ENCODE measurements around the gene TRIM44.

Gene TRIM44

DNA sequence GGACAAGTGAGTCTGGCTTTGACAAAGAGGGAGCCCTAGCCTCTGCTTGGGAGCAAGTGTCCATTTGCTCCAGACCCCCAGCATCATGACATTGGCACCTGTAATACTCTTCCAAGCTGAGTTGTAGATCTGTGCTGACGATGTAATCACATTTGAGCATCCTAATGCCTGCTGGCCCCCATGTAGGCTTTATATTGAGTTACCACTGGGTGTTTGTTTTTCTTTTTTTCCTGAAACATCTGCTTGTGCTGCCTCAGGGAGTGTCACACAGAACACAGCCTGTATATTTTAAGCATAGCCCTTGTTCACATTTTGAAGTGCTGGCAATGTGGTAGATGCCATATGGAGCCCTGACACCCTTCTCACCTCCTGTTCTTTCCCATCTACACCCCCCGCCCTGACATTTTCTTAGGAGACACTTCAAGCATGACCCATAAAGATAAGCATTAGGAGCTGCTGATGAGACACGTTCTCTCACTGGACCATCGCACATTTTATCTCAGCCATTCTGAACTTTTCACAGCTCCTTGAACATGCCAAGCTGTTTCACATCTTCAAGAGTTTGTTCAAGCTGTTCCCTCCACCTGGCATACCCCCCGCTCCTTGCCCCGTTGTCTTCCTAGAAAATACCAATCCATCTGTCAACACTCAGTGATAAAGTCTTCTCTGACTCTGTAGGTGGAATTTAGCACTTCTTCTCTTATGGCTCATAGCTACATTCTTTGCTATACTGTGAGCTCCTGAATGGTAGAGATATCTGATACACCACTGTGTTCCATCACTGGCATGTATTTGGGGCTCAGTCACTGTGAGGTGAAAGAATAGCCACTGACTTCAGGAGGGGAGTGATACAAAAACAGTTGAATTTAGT lies 128.7 kb downstream of the TRIM44 start:
- TF ChIP-seq, protein P1, sequence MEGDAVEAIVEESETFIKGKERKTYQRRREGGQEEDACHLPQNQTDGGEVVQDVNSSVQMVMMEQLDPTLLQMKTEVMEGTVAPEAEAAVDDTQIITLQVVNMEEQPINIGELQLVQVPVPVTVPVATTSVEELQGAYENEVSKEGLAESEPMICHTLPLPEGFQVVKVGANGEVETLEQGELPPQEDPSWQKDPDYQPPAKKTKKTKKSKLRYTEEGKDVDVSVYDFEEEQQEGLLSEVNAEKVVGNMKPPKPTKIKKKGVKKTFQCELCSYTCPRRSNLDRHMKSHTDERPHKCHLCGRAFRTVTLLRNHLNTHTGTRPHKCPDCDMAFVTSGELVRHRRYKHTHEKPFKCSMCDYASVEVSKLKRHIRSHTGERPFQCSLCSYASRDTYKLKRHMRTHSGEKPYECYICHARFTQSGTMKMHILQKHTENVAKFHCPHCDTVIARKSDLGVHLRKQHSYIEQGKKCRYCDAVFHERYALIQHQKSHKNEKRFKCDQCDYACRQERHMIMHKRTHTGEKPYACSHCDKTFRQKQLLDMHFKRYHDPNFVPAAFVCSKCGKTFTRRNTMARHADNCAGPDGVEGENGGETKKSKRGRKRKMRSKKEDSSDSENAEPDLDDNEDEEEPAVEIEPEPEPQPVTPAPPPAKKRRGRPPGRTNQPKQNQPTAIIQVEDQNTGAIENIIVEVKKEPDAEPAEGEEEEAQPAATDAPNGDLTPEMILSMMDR (IDR thresholded peaks at IDR 0.05; ENCODE audit: low read depth, low read length) = no peak
- DNase-seq (ENCODE audit: low read depth, low spot score) = no peak
- in situ Hi-C loops (cut with HindIII; ENCODE audit: low sequenced_read_pairs) = no loop called here
- no peak overlapping the region for H3K4me3 ChIP-seq (ENCODE audit: low read depth, low read length)

DNA sequence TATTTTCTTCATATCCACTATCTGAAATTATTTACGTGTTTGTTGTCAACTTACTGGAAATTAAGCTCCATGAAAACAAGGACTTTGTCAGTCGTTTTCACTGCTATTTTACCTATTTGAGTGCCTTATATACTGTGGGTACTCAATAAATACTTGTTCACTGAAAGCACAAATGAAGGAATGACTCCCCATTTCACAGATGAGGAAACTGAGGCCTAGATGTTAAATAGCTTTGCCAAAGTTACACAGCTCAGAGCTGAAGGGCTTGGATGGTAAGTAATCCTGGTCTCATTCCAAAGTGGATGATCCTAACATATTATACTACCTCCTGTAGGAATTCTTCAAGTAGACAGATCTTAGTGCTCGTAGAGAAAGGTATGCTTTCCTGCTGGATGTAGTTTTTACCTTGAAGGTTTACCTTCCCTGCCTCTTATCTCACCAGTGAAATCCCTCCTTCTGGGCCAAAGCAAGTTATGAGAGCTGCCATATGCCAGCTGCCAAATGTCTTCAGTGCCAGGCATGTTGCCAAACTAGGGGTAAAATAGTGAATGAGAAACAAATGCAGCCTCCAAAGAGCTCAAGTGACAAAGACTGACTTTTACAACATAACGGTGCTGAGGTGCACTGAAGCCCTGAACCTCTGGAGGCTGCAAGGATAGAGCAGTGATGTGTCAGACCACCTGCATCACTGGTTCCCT lies 129.7 kb downstream of the TRIM44 start:
- TF ChIP-seq, protein P1 (IDR thresholded peaks at IDR 0.05; ENCODE audit: low read depth, low read length) = no peak
- no peak overlapping the region for H3K4me3 ChIP-seq (ENCODE audit: low read depth, low read length)
- no peak for DNase-seq (ENCODE audit: low read depth, low spot score)
- in situ Hi-C loops (cut with HindIII; ENCODE audit: low sequenced_read_pairs) = no loop called here

DNA sequence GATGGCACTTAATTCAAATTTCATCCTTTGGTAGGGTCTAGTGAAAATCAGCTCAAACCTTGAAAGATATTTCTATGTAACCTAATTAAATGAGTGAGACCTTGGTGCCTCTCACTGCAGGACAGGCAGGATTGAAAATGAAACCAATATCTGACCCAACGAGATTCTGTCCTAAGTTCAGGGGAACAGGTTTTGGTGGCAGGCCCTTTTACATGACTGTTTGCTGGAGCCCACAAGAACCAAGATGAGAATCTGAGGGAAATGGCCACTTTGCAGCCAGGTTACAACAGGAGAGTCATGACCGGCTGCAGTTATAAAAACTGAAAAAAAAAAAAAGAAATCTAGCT lies 130.2 kb downstream of the TRIM44 start:
- DNase-seq (ENCODE audit: low read depth, low spot score) = no peak
- TF ChIP-seq, protein P1 (IDR thresholded peaks at IDR 0.05; ENCODE audit: low read depth, low read length) = no peak
- H3K4me3 ChIP-seq (ENCODE audit: low read depth, low read length) = no peak overlapping the region
- in situ Hi-C loops (cut with HindIII; ENCODE audit: low sequenced_read_pairs) = no loop called here

DNA sequence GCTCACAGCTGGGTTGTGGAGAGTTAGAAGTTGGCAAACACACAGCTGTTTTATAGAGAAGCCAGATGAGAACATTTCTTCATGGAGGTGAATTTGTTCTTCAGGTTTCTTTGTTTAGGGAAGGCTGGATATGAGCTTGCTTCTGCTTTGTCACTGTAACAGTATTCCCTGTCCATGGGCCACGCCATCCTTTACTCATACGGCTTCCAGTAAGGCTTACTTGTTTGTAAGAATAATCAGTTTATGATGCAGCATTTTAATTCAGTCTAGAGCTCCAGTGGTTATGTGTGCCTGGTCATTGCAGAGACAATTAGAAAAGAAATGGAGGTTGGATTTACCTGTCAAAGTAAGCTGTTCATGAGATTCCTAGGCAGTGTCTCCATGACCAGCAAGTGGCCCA lies 131.8 kb downstream of the TRIM44 start:
- DNase-seq (ENCODE audit: low read depth, low spot score) = no peak
- in situ Hi-C loops (cut with HindIII; ENCODE audit: low sequenced_read_pairs) = no loop called here
- H3K4me3 ChIP-seq (ENCODE audit: low read depth, low read length) = no peak overlapping the region
- TF ChIP-seq, protein P1 (IDR thresholded peaks at IDR 0.05; ENCODE audit: low read depth, low read length) = no peak

DNA sequence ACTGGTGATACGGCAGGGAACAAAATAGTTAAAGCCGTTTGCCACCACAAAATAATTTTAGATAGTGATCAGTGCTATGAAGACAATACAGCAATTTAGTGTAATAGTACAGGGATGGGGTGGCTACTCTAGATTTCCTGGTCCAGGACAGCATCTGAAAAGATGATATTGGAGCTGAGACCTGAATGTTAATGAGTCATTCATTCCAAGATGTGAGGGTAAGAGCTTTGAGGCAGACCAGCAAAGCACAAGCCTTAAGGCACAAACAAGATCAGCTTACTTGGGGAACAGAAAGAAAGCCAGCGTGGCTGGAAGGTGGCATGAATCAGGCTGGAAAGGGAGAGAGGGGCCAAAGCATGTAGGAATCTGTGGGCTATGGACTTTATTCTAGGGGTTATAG lies 132.3 kb downstream of the TRIM44 start:
- peak; percentile 65 for DNase-seq (ENCODE audit: low read depth, low spot score)
- H3K4me3 ChIP-seq (ENCODE audit: low read depth, low read length) = no peak overlapping the region
- in situ Hi-C loops (cut with HindIII; ENCODE audit: low sequenced_read_pairs) = no loop called here
- TF ChIP-seq, protein P1 (IDR thresholded peaks at IDR 0.05; ENCODE audit: low read depth, low read length) = no peak

DNA sequence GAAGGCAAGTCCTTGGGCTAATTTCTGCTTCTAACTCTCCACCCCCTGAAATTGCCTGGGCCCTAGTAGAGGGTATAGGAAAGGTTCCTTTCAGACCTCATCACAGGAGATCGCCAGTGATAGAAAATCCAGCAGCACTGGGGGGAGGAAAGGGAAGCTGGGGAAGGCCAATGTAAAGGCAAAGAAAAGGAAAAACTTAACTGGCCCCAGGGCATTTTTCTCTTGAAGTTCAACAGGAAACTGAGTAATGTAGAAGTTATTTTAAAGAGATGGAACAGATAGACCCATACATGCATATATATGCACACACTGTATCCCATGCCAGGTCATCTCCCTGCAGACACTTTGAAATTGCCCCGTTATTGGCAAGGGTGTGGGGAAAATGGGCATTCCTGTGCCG lies 134.0 kb downstream of the TRIM44 start:
- peak; percentile 25 for DNase-seq (ENCODE audit: low read depth, low spot score)
- no peak overlapping the region for H3K4me3 ChIP-seq (ENCODE audit: low read depth, low read length)
- in situ Hi-C loops (cut with HindIII; ENCODE audit: low sequenced_read_pairs) = no loop called here
- TF ChIP-seq, protein P1 (IDR thresholded peaks at IDR 0.05; ENCODE audit: low read depth, low read length) = no peak
